Measurements from ENCODE around the gene TUBB2B. TPM values are rescaled to one million over a fixed set of nuclear protein-coding genes. Genes with fewer than 3 reads are reported as not detected.

Gene TUBB2B
- total and polyA plus RNA-seq, 2 donors (not counting 1 experiment from before 2014, with no cell fraction given) = 14.7 TPM; not detected in 1

DNA sequence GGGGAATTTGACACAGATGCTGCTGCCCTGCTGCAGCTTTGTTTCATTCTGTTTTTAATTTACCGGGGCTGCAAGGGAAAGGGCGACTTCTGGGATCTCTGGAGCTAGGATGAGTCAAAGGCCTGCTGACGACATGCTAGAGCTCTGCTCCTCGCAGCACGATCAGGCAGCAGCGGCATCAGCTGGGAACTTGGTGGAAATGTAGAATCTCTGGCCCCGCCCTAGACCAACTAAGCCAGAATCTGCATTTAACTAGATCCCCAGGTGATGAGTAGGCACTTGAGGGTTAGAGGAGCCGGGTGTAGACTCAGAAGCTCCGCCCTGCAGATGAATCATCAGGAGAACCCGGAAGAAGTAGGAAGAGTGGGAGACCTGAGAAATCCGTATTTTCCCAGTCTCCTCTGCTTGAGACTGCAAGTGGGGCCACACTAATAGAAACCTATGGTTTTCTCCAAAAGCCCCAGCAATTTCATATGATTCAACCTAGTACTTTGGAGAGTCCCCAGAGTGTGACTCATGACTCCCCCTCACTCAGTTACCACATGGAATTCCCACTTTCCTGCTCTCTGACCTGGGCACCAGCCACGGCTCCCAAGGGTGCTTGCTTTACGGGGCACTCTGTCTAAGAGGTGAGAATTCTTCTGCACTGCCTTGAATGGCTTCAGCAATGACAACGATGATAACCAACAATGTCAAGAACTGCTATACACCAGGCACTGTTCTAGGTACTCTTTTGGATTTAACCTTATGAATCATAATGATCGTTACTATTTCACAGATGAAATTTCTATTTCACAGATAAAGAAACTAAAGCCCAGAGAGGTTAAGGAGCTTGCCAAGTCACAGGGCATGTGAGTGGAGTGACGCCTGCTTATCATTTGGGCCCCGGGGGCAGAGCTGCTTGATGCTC lies 18.1 kb downstream of the TUBB2B start:
- ChIA-PET POLR2A (no interaction called here), CTCF (interaction anchor here (1.3 kb wide), 1 partner anchor 40 kb away, joined by 3 read pairs; no protein-coding TSS in a partner anchor)
- H3K4me2 ChIP-seq (replicated peaks; ENCODE audit: low read depth, low read length, poor library complexity, severe bottlenecking) = peak overlapping the region; percentile 26
- H4K20me1 ChIP-seq (ENCODE audit: control insufficient read depth, insufficient read depth, low read length, poor library complexity, severe bottlenecking) = no peaks in the 10 kb centered on the region
- no peak for TF ChIP-seq EZH2 (IDR thresholded peaks at IDR 0.05; ENCODE audit: borderline replicate concordance, insufficient read depth, low read depth, low read length, poor library complexity, severe bottlenecking)
- TF ChIP-seq, protein P1, sequence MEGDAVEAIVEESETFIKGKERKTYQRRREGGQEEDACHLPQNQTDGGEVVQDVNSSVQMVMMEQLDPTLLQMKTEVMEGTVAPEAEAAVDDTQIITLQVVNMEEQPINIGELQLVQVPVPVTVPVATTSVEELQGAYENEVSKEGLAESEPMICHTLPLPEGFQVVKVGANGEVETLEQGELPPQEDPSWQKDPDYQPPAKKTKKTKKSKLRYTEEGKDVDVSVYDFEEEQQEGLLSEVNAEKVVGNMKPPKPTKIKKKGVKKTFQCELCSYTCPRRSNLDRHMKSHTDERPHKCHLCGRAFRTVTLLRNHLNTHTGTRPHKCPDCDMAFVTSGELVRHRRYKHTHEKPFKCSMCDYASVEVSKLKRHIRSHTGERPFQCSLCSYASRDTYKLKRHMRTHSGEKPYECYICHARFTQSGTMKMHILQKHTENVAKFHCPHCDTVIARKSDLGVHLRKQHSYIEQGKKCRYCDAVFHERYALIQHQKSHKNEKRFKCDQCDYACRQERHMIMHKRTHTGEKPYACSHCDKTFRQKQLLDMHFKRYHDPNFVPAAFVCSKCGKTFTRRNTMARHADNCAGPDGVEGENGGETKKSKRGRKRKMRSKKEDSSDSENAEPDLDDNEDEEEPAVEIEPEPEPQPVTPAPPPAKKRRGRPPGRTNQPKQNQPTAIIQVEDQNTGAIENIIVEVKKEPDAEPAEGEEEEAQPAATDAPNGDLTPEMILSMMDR (IDR thresholded peaks at IDR 0.05) = no peak
- H3K27ac Mint-ChIP-seq = no peak overlapping the region
- ATAC-seq (ENCODE audit: low read depth) (peak; percentile 17), DNase-seq (peak; percentile 14)
- peaks cover 0 to 11% (median 8%) of the 10 kb centered on the region in 3 donors for H3K9me3 ChIP-seq (ENCODE audit: control extremely low read depth in 1 of 3, control insufficient read depth in 2 of 3, insufficient read depth in 1 of 3, low read length in 2 of 3)
- H3K79me2 ChIP-seq (ENCODE audit: control insufficient read depth, insufficient read depth, low read length) = no peaks in the 10 kb centered on the region
- peak overlapping the region; percentile 4 for H3K4me3 Mint-ChIP-seq
- WGBS (ENCODE audit: insufficient coverage) = 46% methylated on average over 15 of the region's 17 CpGs
- peaks cover 17% of the 10 kb centered on the region for H3K4me1 Mint-ChIP-seq
- no peaks in the 10 kb centered on the region for H3K36me3 ChIP-seq (replicated peaks in 1 of 2; ENCODE audit: control extremely low read depth in 1 of 2, control insufficient read depth in 1 of 2, extremely low read depth in 1 of 2, insufficient read depth in 2 of 2, low read length in 1 of 2)
- H3K4me3 ChIP-seq (ENCODE audit: control extremely low read depth in 1 of 5, extremely low read depth in 1 of 5, insufficient read depth in 1 of 5, low read depth in 2 of 5, low read length in 4 of 5) = no peak overlapping the region
- intact Hi-C loops (cut with micrococcal nuclease) = no loop called here
- H2AFZ ChIP-seq (ENCODE audit: insufficient read depth, low read depth, low read length, poor library complexity, severe bottlenecking) = no peak overlapping the region
- H3K27me3 Mint-ChIP-seq = peaks cover 30% of the 10 kb centered on the region
- H3K4me1 ChIP-seq (ENCODE audit: control insufficient read depth in 2 of 2, insufficient read depth in 2 of 2, low read length in 2 of 2) = peaks cover 4 to 11% of the 10 kb centered on the region in 2 donors
- H3K27me3 ChIP-seq (replicated peaks in 1 of 4; ENCODE audit: control extremely low read depth in 1 of 4, control insufficient read depth in 3 of 4, insufficient read depth in 4 of 4, low read length in 3 of 4) = no peaks in the 10 kb centered on the region
- peaks cover 3% of the 10 kb centered on the region for H3K9me3 Mint-ChIP-seq (ENCODE audit: insufficient read depth)
- H3K27ac ChIP-seq (ENCODE audit: low read length in 2 of 2) = no peak overlapping the region
- H3K9ac ChIP-seq (ENCODE audit: low read length) = no peak overlapping the region

DNA sequence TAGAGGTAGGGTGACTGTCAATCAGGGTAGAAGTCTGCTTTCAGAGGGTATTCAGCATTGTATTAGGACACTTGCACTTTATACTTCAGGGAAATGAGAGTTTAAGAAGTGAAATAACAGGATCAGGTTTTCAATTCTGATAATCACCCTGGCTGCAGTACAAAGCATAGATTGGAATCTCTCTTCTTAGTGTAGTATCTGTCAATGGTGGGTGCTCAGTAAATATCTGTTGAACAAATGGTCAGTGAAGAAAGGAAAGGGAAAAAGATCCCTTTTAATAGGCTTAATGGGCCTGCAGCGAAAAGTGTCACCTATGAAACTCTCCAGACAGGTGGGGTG lies 18.7 kb downstream of the TUBB2B start:
- TF ChIP-seq, protein P1 (IDR thresholded peaks at IDR 0.05) = no peak
- TF ChIP-seq EZH2 (IDR thresholded peaks at IDR 0.05; ENCODE audit: borderline replicate concordance, insufficient read depth, low read depth, low read length, poor library complexity, severe bottlenecking) = no peak
- Mint-ChIP-seq H3K9me3 (ENCODE audit: insufficient read depth) (peaks cover 3% of the 10 kb centered on the region), H3K4me1 (peaks cover 20% of the 10 kb centered on the region), H3K27ac (no peak overlapping the region), H3K27me3 (peaks cover 25% of the 10 kb centered on the region), H3K4me3 (no peak overlapping the region)
- DNase-seq = no peak
- intact Hi-C loops (cut with micrococcal nuclease) = no loop called here
- H4K20me1 ChIP-seq (ENCODE audit: control insufficient read depth, insufficient read depth, low read length, poor library complexity, severe bottlenecking) = no peaks in the 10 kb centered on the region
- H3K36me3 ChIP-seq (replicated peaks in 1 of 2; ENCODE audit: control extremely low read depth in 1 of 2, control insufficient read depth in 1 of 2, extremely low read depth in 1 of 2, insufficient read depth in 2 of 2, low read length in 1 of 2) = no peaks in the 10 kb centered on the region
- H3K4me3 ChIP-seq (ENCODE audit: control extremely low read depth in 1 of 5, extremely low read depth in 1 of 5, insufficient read depth in 1 of 5, low read depth in 2 of 5, low read length in 4 of 5) = no peak overlapping the region
- ChIA-PET CTCF (interaction anchor here (1.3 kb wide), 1 partner anchor 41 kb away, joined by 3 read pairs; no protein-coding TSS in a partner anchor), POLR2A (no interaction called here)
- no peak overlapping the region for H3K27ac ChIP-seq (ENCODE audit: low read length in 2 of 2)
- H3K4me1 ChIP-seq (ENCODE audit: control insufficient read depth in 2 of 2, insufficient read depth in 2 of 2, low read length in 2 of 2) = peaks cover 6 to 11% of the 10 kb centered on the region in 2 donors
- no peak overlapping the region for H3K4me2 ChIP-seq (replicated peaks; ENCODE audit: low read depth, low read length, poor library complexity, severe bottlenecking)
- no peak overlapping the region for H3K9ac ChIP-seq (ENCODE audit: low read length)
- no peak overlapping the region for H2AFZ ChIP-seq (ENCODE audit: insufficient read depth, low read depth, low read length, poor library complexity, severe bottlenecking)
- no peaks in the 10 kb centered on the region for H3K27me3 ChIP-seq (replicated peaks in 1 of 4; ENCODE audit: control extremely low read depth in 1 of 4, control insufficient read depth in 3 of 4, insufficient read depth in 4 of 4, low read length in 3 of 4)
- H3K79me2 ChIP-seq (ENCODE audit: control insufficient read depth, insufficient read depth, low read length) = no peaks in the 10 kb centered on the region
- 60% methylated on average over 1 of the region's 1 CpG for WGBS (ENCODE audit: insufficient coverage)
- ATAC-seq (ENCODE audit: low read depth) = no peak
- peaks cover 0 to 14% (median 12%) of the 10 kb centered on the region in 3 donors for H3K9me3 ChIP-seq (ENCODE audit: control extremely low read depth in 1 of 3, control insufficient read depth in 2 of 3, insufficient read depth in 1 of 3, low read length in 2 of 3)
